Myocyte (in vitro differentiated cells): ENCODE results near the gene AMIGO1. TPM values are rescaled to one million over a fixed set of nuclear protein-coding genes. Genes with fewer than 3 reads are reported as not detected.
A peak's percentile ranks its signal among the peaks of the same experiment; 100 is the strongest.

ENCODE experiments used
- DNase-seq: peaks from one replicate; pipeline ENCODE4 v3.0.0-alpha.2; 2012; ENCODE audit warnings: low read depth
- total RNA-seq: library from RNA; depleted of rRNA; stranded (reverse); fragments of >200 nt; gene quantifications from 2 replicates; pipeline ENCODE4 v1.2.3, GENCODE V29; 2014

Gene AMIGO1
- total RNA-seq, 1 donor from 2014 or later: 0.37 TPM

- no peak for DNase-seq
Measured at GRCh38 chr1:109534307-109534858, 24.9 kb upstream of the AMIGO1 start.

GRCh38 chr1:109532365-109533136 is 23.0 kb upstream of the AMIGO1 start:
- DNase-seq: peak; percentile 85

GRCh38 chr1:109531826-109532364 is 22.4 kb upstream of the AMIGO1 start:
- DNase-seq: no peak

GRCh38 chr1:109531380-109531779 is 21.9 kb upstream of the AMIGO1 start:
- no peak for DNase-seq

- peak; percentile 50 for DNase-seq
Measured at GRCh38 chr1:109530457-109531087, 21.0 kb upstream of the AMIGO1 start.

GRCh38 chr1:109529881-109530456 is 20.4 kb upstream of the AMIGO1 start:
- DNase-seq: peak; percentile 86

- DNase-seq: no peak
Measured at GRCh38 chr1:109528712-109529111, 19.2 kb upstream of the AMIGO1 start.

- peak; percentile 77 for DNase-seq
Measured at GRCh38 chr1:109527846-109528695, 18.5 kb upstream of the AMIGO1 start.

GRCh38 chr1:109527098-109527811 is 17.7 kb upstream of the AMIGO1 start:
- DNase-seq: no peak

GRCh38 chr1:109523706-109524105 is 14.2 kb upstream of the AMIGO1 start:
- DNase-seq: peak; percentile 87

- DNase-seq: no peak
Measured at GRCh38 chr1:109522026-109522425, 12.5 kb upstream of the AMIGO1 start.

- DNase-seq: no peak
Measured at GRCh38 chr1:109521002-109521951, 11.8 kb upstream of the AMIGO1 start.

- DNase-seq: no peak
Measured at GRCh38 chr1:109517337-109517736, 7.8 kb upstream of the AMIGO1 start.

- no peak for DNase-seq
Measured at GRCh38 chr1:109516872-109517271, 7.3 kb upstream of the AMIGO1 start.

GRCh38 chr1:109514846-109515245 is 5.3 kb upstream of the AMIGO1 start:
- no peak for DNase-seq

- DNase-seq: no peak
Measured at GRCh38 chr1:109513110-109513710, 3.7 kb upstream of the AMIGO1 start.

- DNase-seq: no peak
Measured at GRCh38 chr1:109508873-109509175, 703 bp downstream of the AMIGO1 start.

- DNase-seq: peak; percentile 73
Measured at GRCh38 chr1:109508001-109508872, 1.3 kb downstream of the AMIGO1 start.
